K562 (cell line): Measurements from ENCODE around the gene ZNRF3. TPM values are rescaled to one million over a fixed set of nuclear protein-coding genes. Genes with fewer than 3 reads are reported as not detected.

Experiments
- CBX2 ChIP-seq: fragments of 200-600 bp; sonication (generic); IDR thresholded peaks from one replicate; pipeline ENCODE4 v1.6.1; 2012; ENCODE audit warnings: mild to moderate bottlenecking, low read length, inconsistent platforms; ENCODE audit not compliant: insufficient read depth, poor library complexity, severe bottlenecking
- CBX3 ChIP-seq, 2 experiments: IDR thresholded peaks; 1 replicate in 1 of 2; 2 replicates in 1 of 2; pipeline ENCODE4 v1.6.1; 2012; ENCODE audit warnings: inconsistent platforms in 2 of 2, low read length in 2 of 2, borderline replicate concordance in 1 of 2, control low read depth in 1 of 2
- NFE2L1 ChIP-seq: fragments of 450-650 bp; IDR thresholded peaks from 2 replicates; pipeline ENCODE4 v1.6.1; 2016; ENCODE audit warnings: missing genetic modification characterization, low read depth, mild to moderate bottlenecking, missing compliant biosample characterization, moderate library complexity, borderline replicate concordance
- NFIC ChIP-seq: fragments of 450-650 bp; IDR thresholded peaks from 2 replicates; pipeline ENCODE4 v1.6.1; 2017; ENCODE audit warnings: mild to moderate bottlenecking, inconsistent platforms
- PML ChIP-seq: IDR thresholded peaks from 2 replicates; pipeline ENCODE4 v1.6.1; 2012; ENCODE audit warnings: low read length, inconsistent platforms
- PTTG1 ChIP-seq: fragments of 450-650 bp; IDR thresholded peaks from 2 replicates; pipeline ENCODE4 v1.6.1; 2016; ENCODE audit warnings: low read depth, mild to moderate bottlenecking, missing genetic modification characterization, missing compliant biosample characterization
- RFX1 ChIP-seq: fragments of 450-650 bp; IDR thresholded peaks from 2 replicates; pipeline ENCODE4 v1.6.1; 2016; ENCODE audit warnings: mild to moderate bottlenecking, moderate library complexity
- SRSF3 ChIP-seq: fragments of 200-400 bp; formaldehyde crosslinking; IDR thresholded peaks from 2 replicates; pipeline ENCODE4 v1.6.1; 2016; ENCODE audit warnings: mild to moderate bottlenecking, low read length, moderate library complexity; ENCODE audit not compliant: insufficient read depth
- U2AF2 ChIP-seq: fragments of 200-400 bp; formaldehyde crosslinking; optimal IDR thresholded peaks from 2 replicates; pipeline ENCODE3; 2017; ENCODE audit warnings: low read depth, mild to moderate bottlenecking, low read length
- ZNF239 ChIP-seq: fragments of 250-450 bp; sonication (Bioruptor Pico); IDR thresholded peaks from 2 replicates; pipeline ENCODE4 v1.4.0; 2020; ENCODE audit warnings: mild to moderate bottlenecking
- polyA plus RNA-seq, 8 experiments: library from polyadenylated mRNA; depleted of rRNA in 4 of 8; stranded (reverse) in 5 of 8; unstranded in 3 of 8; fragments of >200 nt; fragmentation: Nextera tagmentation in 2 of 8; fragmentation: Illumina TruSeq in 1 of 8; extraction: Ambion mirVana in 2 of 8; extraction: Trizol in 1 of 8; gene quantifications; 2 replicates each; pipeline versions ENCODE4 v1.2.1 to v1.2.3, GENCODE V29; 2011 to 2014; ENCODE audit warnings: inconsistent platforms in 1 of 8, missing spikeins in 1 of 8
- total RNA-seq, 7 experiments: library from RNA; depleted of rRNA in 6 of 7; stranded (reverse); fragments of >200 nt in 6 of 7; fragmentation: Illumina TruSeq in 2 of 7; extraction: Trizol in 2 of 7; gene quantifications; 2 replicates each; pipeline versions ENCODE4 v1.2.1 to v1.2.3, GENCODE V29; 2011 to 2021; ENCODE audit warnings: low replicate concordance in 1 of 7
- TF ChIP-seq, protein P1 (sequence below): fragments of 250-450 bp; sonication (Bioruptor Pico); IDR thresholded peaks from 2 replicates; pipeline ENCODE4 v1.4.0; 2020; ENCODE audit warnings: borderline replicate concordance
- TF ChIP-seq, protein P2 (sequence below): fragments of 250-450 bp; sonication (Bioruptor Pico); IDR thresholded peaks from 2 replicates; pipeline ENCODE4 v1.5.0; 2021
- TF ChIP-seq, protein P3 (sequence below): fragments of 250-450 bp; sonication (Bioruptor Pico); IDR thresholded peaks from 2 replicates; pipeline ENCODE4 v1.4.0; 2020
- TF ChIP-seq, protein P4 (sequence below): fragments of 250-450 bp; sonication (Bioruptor Pico); IDR thresholded peaks from 2 replicates; pipeline ENCODE4 v1.4.0; 2020
- TF ChIP-seq, protein P5 (sequence below): sonication (generic); formaldehyde crosslinking; IDR thresholded peaks from 2 replicates; pipeline ENCODE4 v1.8.0; 2022; ENCODE audit warnings: mild to moderate bottlenecking, missing genetic modification reagents

The ZNRF3 gene
- total and polyA plus RNA-seq, 9 of the 15 experiments (the other 6 are each of a cell fraction or from before 2014, with no cell fraction given): 0.41 to 5.9 (median 1.7) TPM

DNA sequence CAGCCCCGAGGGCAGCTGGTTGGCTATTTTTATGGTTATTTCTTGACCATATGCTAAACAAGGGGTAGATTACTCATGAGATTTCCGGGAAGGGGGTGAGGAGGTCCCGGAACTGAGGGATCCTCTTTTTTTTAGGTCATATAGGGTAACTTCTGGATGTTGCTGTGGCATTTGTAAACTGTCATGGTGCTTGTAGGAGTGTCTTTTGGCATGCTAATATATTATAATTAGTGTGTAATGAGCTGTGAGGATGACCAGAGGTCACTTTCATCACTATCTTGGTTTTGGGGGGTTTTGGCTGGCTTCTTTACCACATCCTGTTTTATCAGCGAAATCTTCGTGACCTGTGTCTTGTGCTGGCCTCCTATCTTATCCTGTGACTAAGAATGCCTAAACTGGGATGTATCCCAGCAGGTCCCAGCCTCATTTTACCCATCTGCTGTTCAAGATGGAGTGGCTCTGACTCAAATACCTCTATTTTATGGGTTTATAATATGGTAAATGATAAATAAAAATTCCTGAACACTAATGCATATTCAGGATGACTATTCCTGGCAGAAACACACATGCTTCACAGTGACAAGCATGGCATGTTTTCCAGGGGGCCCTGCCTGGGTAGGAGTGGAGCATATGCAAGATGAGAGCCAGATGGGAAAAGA lies 200.7 kb downstream of the ZNRF3 start (continued):
- TF ChIP-seq RFX1 (no peak), PTTG1 (peak; percentile 58; the same call in 1 of the 2 replicates), NFIC (no peak), ZNF239 (CRISPR knock-in tag) (peak; percentile 54; the same call in 1 of the 2 replicates), U2AF2 (no peak), CBX2 (no peak), SRSF3 (no peak), PML (no peak), NFE2L1 (tag) (no peak), CBX3 (IDR thresholded peaks at IDR 0.05; ENCODE audit: borderline replicate concordance in 1 of 2, low read length in 2 of 2) (no peak)
- TF ChIP-seq, protein P1, sequence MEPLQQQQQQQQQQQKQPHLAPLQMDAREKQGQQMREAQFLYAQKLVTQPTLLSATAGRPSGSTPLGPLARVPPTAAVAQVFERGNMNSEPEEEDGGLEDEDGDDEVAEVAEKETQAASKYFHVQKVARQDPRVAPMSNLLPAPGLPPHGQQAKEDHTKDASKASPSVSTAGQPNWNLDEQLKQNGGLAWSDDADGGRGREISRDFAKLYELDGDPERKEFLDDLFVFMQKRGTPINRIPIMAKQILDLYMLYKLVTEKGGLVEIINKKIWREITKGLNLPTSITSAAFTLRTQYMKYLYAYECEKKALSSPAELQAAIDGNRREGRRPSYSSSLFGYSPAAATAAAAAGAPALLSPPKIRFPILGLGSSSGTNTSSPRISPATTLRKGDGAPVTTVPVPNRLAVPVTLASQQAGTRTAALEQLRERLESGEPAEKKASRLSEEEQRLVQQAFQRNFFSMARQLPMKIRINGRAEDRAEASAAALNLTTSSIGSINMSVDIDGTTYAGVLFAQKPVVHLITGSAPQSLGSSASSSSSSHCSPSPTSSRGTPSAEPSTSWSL: no peak
- TF ChIP-seq, protein P2, sequence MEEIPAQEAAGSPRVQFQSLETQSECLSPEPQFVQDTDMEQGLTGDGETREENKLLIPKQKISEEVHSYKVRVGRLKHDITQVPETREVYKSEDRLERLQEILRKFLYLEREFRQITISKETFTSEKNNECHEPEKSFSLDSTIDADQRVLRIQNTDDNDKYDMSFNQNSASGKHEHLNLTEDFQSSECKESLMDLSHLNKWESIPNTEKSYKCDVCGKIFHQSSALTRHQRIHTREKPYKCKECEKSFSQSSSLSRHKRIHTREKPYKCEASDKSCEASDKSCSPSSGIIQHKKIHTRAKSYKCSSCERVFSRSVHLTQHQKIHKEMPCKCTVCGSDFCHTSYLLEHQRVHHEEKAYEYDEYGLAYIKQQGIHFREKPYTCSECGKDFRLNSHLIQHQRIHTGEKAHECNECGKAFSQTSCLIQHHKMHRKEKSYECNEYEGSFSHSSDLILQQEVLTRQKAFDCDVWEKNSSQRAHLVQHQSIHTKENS (CRISPR knock-in tag): no peak
- TF ChIP-seq, protein P3, sequence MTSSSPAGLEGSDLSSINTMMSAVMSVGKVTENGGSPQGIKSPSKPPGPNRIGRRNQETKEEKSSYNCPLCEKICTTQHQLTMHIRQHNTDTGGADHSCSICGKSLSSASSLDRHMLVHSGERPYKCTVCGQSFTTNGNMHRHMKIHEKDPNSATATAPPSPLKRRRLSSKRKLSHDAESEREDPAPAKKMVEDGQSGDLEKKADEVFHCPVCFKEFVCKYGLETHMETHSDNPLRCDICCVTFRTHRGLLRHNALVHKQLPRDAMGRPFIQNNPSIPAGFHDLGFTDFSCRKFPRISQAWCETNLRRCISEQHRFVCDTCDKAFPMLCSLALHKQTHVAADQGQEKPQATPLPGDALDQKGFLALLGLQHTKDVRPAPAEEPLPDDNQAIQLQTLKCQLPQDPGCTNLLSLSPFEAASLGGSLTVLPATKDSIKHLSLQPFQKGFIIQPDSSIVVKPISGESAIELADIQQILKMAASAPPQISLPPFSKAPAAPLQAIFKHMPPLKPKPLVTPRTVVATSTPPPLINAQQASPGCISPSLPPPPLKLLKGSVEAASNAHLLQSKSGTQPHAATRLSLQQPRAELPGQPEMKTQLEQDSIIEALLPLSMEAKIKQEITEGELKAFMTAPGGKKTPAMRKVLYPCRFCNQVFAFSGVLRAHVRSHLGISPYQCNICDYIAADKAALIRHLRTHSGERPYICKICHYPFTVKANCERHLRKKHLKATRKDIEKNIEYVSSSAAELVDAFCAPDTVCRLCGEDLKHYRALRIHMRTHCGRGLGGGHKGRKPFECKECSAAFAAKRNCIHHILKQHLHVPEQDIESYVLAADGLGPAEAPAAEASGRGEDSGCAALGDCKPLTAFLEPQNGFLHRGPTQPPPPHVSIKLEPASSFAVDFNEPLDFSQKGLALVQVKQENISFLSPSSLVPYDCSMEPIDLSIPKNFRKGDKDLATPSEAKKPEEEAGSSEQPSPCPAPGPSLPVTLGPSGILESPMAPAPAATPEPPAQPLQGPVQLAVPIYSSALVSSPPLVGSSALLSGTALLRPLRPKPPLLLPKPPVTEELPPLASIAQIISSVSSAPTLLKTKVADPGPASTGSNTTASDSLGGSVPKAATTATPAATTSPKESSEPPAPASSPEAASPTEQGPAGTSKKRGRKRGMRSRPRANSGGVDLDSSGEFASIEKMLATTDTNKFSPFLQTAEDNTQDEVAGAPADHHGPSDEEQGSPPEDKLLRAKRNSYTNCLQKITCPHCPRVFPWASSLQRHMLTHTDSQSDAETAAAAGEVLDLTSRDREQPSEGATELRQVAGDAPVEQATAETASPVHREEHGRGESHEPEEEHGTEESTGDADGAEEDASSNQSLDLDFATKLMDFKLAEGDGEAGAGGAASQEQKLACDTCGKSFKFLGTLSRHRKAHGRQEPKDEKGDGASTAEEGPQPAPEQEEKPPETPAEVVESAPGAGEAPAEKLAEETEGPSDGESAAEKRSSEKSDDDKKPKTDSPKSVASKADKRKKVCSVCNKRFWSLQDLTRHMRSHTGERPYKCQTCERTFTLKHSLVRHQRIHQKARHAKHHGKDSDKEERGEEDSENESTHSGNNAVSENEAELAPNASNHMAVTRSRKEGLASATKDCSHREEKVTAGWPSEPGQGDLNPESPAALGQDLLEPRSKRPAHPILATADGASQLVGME (CRISPR knock-in tag): 0 out of 2 replicates have a peak, but pooled peaks have one; percentile 42
- TF ChIP-seq, protein P4, sequence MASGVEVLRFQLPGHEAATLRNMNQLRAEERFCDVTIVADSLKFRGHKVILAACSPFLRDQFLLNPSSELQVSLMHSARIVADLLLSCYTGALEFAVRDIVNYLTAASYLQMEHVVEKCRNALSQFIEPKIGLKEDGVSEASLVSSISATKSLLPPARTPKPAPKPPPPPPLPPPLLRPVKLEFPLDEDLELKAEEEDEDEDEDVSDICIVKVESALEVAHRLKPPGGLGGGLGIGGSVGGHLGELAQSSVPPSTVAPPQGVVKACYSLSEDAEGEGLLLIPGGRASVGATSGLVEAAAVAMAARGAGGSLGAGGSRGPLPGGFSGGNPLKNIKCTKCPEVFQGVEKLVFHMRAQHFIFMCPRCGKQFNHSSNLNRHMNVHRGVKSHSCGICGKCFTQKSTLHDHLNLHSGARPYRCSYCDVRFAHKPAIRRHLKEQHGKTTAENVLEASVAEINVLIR (CRISPR knock-in tag): no peak
- TF ChIP-seq, protein P5, sequence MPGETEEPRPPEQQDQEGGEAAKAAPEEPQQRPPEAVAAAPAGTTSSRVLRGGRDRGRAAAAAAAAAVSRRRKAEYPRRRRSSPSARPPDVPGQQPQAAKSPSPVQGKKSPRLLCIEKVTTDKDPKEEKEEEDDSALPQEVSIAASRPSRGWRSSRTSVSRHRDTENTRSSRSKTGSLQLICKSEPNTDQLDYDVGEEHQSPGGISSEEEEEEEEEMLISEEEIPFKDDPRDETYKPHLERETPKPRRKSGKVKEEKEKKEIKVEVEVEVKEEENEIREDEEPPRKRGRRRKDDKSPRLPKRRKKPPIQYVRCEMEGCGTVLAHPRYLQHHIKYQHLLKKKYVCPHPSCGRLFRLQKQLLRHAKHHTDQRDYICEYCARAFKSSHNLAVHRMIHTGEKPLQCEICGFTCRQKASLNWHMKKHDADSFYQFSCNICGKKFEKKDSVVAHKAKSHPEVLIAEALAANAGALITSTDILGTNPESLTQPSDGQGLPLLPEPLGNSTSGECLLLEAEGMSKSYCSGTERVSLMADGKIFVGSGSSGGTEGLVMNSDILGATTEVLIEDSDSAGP (CRISPR knock-in tag): no peak
